ENCODE measurements around the gene ZBTB16.

ZBTB16 gene

GRCh38 chr11:114260483-114260882, 201.0 kb downstream of the ZBTB16 start:
- Histone ChIP-seq H3K27me3 (ENCODE audit: insufficient read depth, poor library complexity, severe bottlenecking) (no peaks in the 10 kb centered on the region), H3K4me3 (ENCODE audit: severe bottlenecking) (no peak overlapping the region), H3K27ac (ENCODE audit: poor library complexity, severe bottlenecking) (no peak overlapping the region), H3K4me1 (ENCODE audit: insufficient read depth, poor library complexity, severe bottlenecking) (no peaks in the 10 kb centered on the region), H3K36me3 (ENCODE audit: low read depth) (no peaks in the 10 kb centered on the region), H3K9me3 (ENCODE audit: severe bottlenecking) (no peaks in the 10 kb centered on the region)
- DNase-seq (ENCODE audit: low spot score) = no peak
- no peak for ATAC-seq (ENCODE audit: low read depth)
- no peak for TF ChIP-seq CTCF (IDR thresholded peaks at IDR 0.05; ENCODE audit: poor library complexity, severe bottlenecking)

GRCh38 chr11:114261791-114262190, 202.3 kb downstream of the ZBTB16 start:
- Histone ChIP-seq H3K4me3 (ENCODE audit: severe bottlenecking) (no peak overlapping the region), H3K36me3 (ENCODE audit: low read depth) (no peaks in the 10 kb centered on the region), H3K27ac (ENCODE audit: poor library complexity, severe bottlenecking) (no peak overlapping the region), H3K9me3 (ENCODE audit: severe bottlenecking) (no peaks in the 10 kb centered on the region), H3K27me3 (ENCODE audit: insufficient read depth, poor library complexity, severe bottlenecking) (no peaks in the 10 kb centered on the region), H3K4me1 (ENCODE audit: insufficient read depth, poor library complexity, severe bottlenecking) (no peaks in the 10 kb centered on the region)
- DNase-seq (ENCODE audit: low spot score) = no peak
- no peak for TF ChIP-seq CTCF (IDR thresholded peaks at IDR 0.05; ENCODE audit: poor library complexity, severe bottlenecking)
- no peak for ATAC-seq (ENCODE audit: low read depth)

GRCh38 chr11:114262681-114263512, 203.4 kb downstream of the ZBTB16 start:
- ATAC-seq (ENCODE audit: low read depth) (peak; percentile 70), DNase-seq (ENCODE audit: low spot score) (no peak)
- Histone ChIP-seq H3K4me1 (ENCODE audit: insufficient read depth, poor library complexity, severe bottlenecking) (no peaks in the 10 kb centered on the region), H3K9me3 (ENCODE audit: severe bottlenecking) (no peaks in the 10 kb centered on the region), H3K4me3 (ENCODE audit: severe bottlenecking) (no peak overlapping the region), H3K36me3 (ENCODE audit: low read depth) (no peaks in the 10 kb centered on the region), H3K27me3 (ENCODE audit: insufficient read depth, poor library complexity, severe bottlenecking) (no peaks in the 10 kb centered on the region), H3K27ac (ENCODE audit: poor library complexity, severe bottlenecking) (no peak overlapping the region)
- TF ChIP-seq CTCF (IDR thresholded peaks at IDR 0.05; ENCODE audit: poor library complexity, severe bottlenecking) = peak; percentile 80

GRCh38 chr11:114263513-114264170, 204.1 kb downstream of the ZBTB16 start:
- no peaks in the 10 kb centered on the region for H3K4me1 ChIP-seq (ENCODE audit: insufficient read depth, poor library complexity, severe bottlenecking)
- no peaks in the 10 kb centered on the region for H3K9me3 ChIP-seq (ENCODE audit: severe bottlenecking)
- no peaks in the 10 kb centered on the region for H3K27me3 ChIP-seq (ENCODE audit: insufficient read depth, poor library complexity, severe bottlenecking)
- no peaks in the 10 kb centered on the region for H3K36me3 ChIP-seq (ENCODE audit: low read depth)
- H3K27ac ChIP-seq (ENCODE audit: poor library complexity, severe bottlenecking) = no peak overlapping the region
- DNase-seq (ENCODE audit: low spot score) (no peak), ATAC-seq (ENCODE audit: low read depth) (no peak)
- no peak overlapping the region for H3K4me3 ChIP-seq (ENCODE audit: severe bottlenecking)
- TF ChIP-seq CTCF (IDR thresholded peaks at IDR 0.05; ENCODE audit: poor library complexity, severe bottlenecking) = no peak

- H3K4me3 ChIP-seq (ENCODE audit: severe bottlenecking) = no peak overlapping the region
- no peak for TF ChIP-seq CTCF (IDR thresholded peaks at IDR 0.05; ENCODE audit: poor library complexity, severe bottlenecking)
These were observed 204.9 kb downstream of the ZBTB16 start for GRCh38 chr11:114264381-114264780.

More at GRCh38 chr11:114264381-114264780, 204.9 kb downstream of the ZBTB16 start:
- no peaks in the 10 kb centered on the region for H3K4me1 ChIP-seq (ENCODE audit: insufficient read depth, poor library complexity, severe bottlenecking)
- ATAC-seq (ENCODE audit: low read depth) (no peak), DNase-seq (ENCODE audit: low spot score) (no peak)
- H3K36me3 ChIP-seq (ENCODE audit: low read depth) = no peaks in the 10 kb centered on the region
- H3K9me3 ChIP-seq (ENCODE audit: severe bottlenecking) = no peaks in the 10 kb centered on the region
- H3K27me3 ChIP-seq (ENCODE audit: insufficient read depth, poor library complexity, severe bottlenecking) = no peaks in the 10 kb centered on the region
- no peak overlapping the region for H3K27ac ChIP-seq (ENCODE audit: poor library complexity, severe bottlenecking)
